ENCODE measurements around the gene SNAPC3.

DNA sequence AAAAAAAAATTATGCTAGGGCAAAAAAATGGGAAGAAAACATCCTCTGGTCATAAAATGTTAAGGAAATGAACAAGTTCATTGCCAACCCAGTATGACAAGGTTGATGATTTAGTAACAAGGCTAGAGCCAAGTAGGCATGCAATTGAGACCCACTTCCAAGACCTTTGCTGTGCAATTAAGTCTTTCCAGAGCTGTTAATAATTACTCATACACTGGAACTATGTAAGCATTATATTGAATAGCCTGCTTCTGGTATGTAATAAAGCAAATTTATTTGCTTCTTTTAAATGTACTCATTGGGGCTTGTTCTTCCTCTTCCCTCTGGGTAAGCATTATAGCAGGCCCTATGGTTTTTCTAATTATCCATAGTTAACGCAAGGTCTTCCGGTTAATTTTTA is 32.5 kb upstream of the SNAPC3 start:
- TF ChIP-seq, protein P1, sequence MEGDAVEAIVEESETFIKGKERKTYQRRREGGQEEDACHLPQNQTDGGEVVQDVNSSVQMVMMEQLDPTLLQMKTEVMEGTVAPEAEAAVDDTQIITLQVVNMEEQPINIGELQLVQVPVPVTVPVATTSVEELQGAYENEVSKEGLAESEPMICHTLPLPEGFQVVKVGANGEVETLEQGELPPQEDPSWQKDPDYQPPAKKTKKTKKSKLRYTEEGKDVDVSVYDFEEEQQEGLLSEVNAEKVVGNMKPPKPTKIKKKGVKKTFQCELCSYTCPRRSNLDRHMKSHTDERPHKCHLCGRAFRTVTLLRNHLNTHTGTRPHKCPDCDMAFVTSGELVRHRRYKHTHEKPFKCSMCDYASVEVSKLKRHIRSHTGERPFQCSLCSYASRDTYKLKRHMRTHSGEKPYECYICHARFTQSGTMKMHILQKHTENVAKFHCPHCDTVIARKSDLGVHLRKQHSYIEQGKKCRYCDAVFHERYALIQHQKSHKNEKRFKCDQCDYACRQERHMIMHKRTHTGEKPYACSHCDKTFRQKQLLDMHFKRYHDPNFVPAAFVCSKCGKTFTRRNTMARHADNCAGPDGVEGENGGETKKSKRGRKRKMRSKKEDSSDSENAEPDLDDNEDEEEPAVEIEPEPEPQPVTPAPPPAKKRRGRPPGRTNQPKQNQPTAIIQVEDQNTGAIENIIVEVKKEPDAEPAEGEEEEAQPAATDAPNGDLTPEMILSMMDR (IDR thresholded peaks at IDR 0.05; ENCODE audit: low read length): no peak
- TF ChIP-seq EZH2phosphoT487 (IDR thresholded peaks at IDR 0.05; ENCODE audit: low read length): no peak
